MCF 10A (cell line): ENCODE data around the gene CAPN9. TPM values are rescaled to one million over a fixed set of nuclear protein-coding genes. Genes with fewer than 3 reads are reported as not detected.

Experiments
- BruUV-seq: library from RNA; stranded (reverse); fragments of 400-500 nt; replicated peaks from 2 replicates; lab custom pipeline; 2021; lab: Mats Ljungman, UMichigan
- CTCF ChIA-PET: fragments of 300-600 bp; sonication (Branson Sonifier 250); formaldehyde crosslinking; extraction: SDS; loops from one replicate; lab custom pipeline; 2021; ENCODE audit warnings: antibody characterized with exemption, inconsistent platforms; lab: Yijun Ruan, JAX
- POLR2A ChIA-PET: fragments of 300-600, 350-650 bp; sonication (Branson Sonifier 250); formaldehyde crosslinking; extraction: SDS; loops from one replicate; lab custom pipeline; 2020; ENCODE audit warnings: antibody characterized with exemption, inconsistent platforms; lab: Yijun Ruan, JAX
- DNase-seq: peaks from one replicate; pipeline ENCODE4 v3.0.0-alpha.2; 2018; ENCODE audit not compliant: unreplicated experiment
- H3K27ac Mint-ChIP-seq: one replicate; pipeline ENCODE4 v1.8.0; 2022; ENCODE audit warnings: mild to moderate bottlenecking, low read depth, mixed read lengths; ENCODE audit not compliant: unreplicated experiment
- H3K27me3 Mint-ChIP-seq: one replicate; pipeline ENCODE4 v1.8.0; 2022; ENCODE audit warnings: mixed read lengths; ENCODE audit not compliant: insufficient read depth, unreplicated experiment
- H3K36me3 Mint-ChIP-seq: one replicate; pipeline ENCODE4 v1.8.0; 2022; ENCODE audit warnings: mild to moderate bottlenecking, moderate library complexity, mixed read lengths; ENCODE audit not compliant: insufficient read depth, unreplicated experiment
- H3K4me1 Mint-ChIP-seq: one replicate; pipeline ENCODE4 v1.8.0; 2022; ENCODE audit warnings: mixed read lengths; ENCODE audit not compliant: insufficient read depth, unreplicated experiment
- H3K4me3 Mint-ChIP-seq: one replicate; pipeline ENCODE4 v1.8.0; 2022; ENCODE audit warnings: mild to moderate bottlenecking, moderate library complexity, mixed read lengths; ENCODE audit not compliant: unreplicated experiment
- H3K9me3 Mint-ChIP-seq: one replicate; pipeline ENCODE4 v1.8.0; 2022; ENCODE audit warnings: mixed read lengths; ENCODE audit not compliant: unreplicated experiment
- CTCF ChIP-seq: fragments of 200-600 bp; IDR thresholded peaks from one replicate; pipeline ENCODE4 v1.8.0; 2022; ENCODE audit warnings: antibody characterized with exemption, mild to moderate bottlenecking; ENCODE audit not compliant: unreplicated experiment
- intact Hi-C: fragments of 100-400 bp; cut with micrococcal nuclease; formaldehyde crosslinking; loops from 2 replicates; pipeline ENCODE4 v1.14.1; 2022
- total RNA-seq: library from RNA; stranded (reverse); gene quantifications from 2 replicates; pipeline ENCODE4 v1.2.3, GENCODE V29; 2022

Gene CAPN9
- total RNA-seq, 1 experiment from 2014 or later, result not detected

- H3K27ac Mint-ChIP-seq, result no peak overlapping the region
- H3K36me3 Mint-ChIP-seq, result no peaks in the 10 kb centered on the region
- ChIA-PET POLR2A (interaction anchor here (0.7 to 1.5 kb wide), 3 partner anchors 10 to 52 kb away, joined by 3 to 4 read pairs (median 3); no protein-coding TSS in a partner anchor), CTCF (interaction anchor here (0.6 to 1.5 kb wide), 7 partner anchors 9 to 258 kb away, joined by 3 to 8 read pairs (median 3); no protein-coding TSS in a partner anchor)
- H3K9me3 Mint-ChIP-seq, result no peaks in the 10 kb centered on the region
- no peak for TF ChIP-seq CTCF
- H3K4me3 Mint-ChIP-seq, result no peak overlapping the region
- H3K4me1 Mint-ChIP-seq, result peaks cover 24% of the 10 kb centered on the region
- BruUV-seq, result no TSS peak
- intact Hi-C loops, result no loop called here
- peaks cover 8% of the 10 kb centered on the region for H3K27me3 Mint-ChIP-seq
- DNase-seq, result no peak
These were observed 79.1 kb downstream of the CAPN9 start for GRCh38 chr1:230826166-230826875.

GRCh38 chr1:230827081-230827681, 80.0 kb downstream of the CAPN9 start:
- H3K4me1 Mint-ChIP-seq, result peaks cover 24% of the 10 kb centered on the region
- intact Hi-C loops, result no loop called here
- ChIA-PET POLR2A (interaction anchor here (1.5 to 1.9 kb wide), 2 partner anchors 9 to 11 kb away, joined by 4 to 5 read pairs; no protein-coding TSS in a partner anchor), CTCF (interaction anchor here (0.6 to 1.5 kb wide), 3 partner anchors 9 to 259 kb away, joined by 3 read pairs; no protein-coding TSS in a partner anchor)
- no TSS peak for BruUV-seq
- no peak overlapping the region for H3K27ac Mint-ChIP-seq
- no peaks in the 10 kb centered on the region for H3K36me3 Mint-ChIP-seq
- no peak overlapping the region for H3K4me3 Mint-ChIP-seq
- DNase-seq, result no peak
- H3K27me3 Mint-ChIP-seq, result no peaks in the 10 kb centered on the region
- no peaks in the 10 kb centered on the region for H3K9me3 Mint-ChIP-seq
- TF ChIP-seq CTCF, result no peak

GRCh38 chr1:230827801-230828200, 80.6 kb downstream of the CAPN9 start:
- intact Hi-C loops, result no loop called here
- Mint-ChIP-seq H3K36me3 (no peaks in the 10 kb centered on the region), H3K27me3 (no peaks in the 10 kb centered on the region), H3K4me1 (peaks cover 24% of the 10 kb centered on the region), H3K4me3 (no peak overlapping the region), H3K9me3 (no peaks in the 10 kb centered on the region), H3K27ac (no peak overlapping the region)
- ChIA-PET POLR2A (interaction anchor here (1.5 to 4.6 kb wide), 3 partner anchors 8 to 40 kb away, joined by 4 to 13 read pairs (median 5); partner anchors contain the start of gene C1orf198), CTCF (interaction anchor here (1.3 kb wide), 1 partner anchor 531 kb away, joined by 3 read pairs; no protein-coding TSS in a partner anchor)
- no TSS peak for BruUV-seq
- DNase-seq, result no peak
- no peak for TF ChIP-seq CTCF

- Mint-ChIP-seq H3K36me3 (no peaks in the 10 kb centered on the region), H3K9me3 (no peaks in the 10 kb centered on the region), H3K27ac (no peak overlapping the region), H3K4me3 (no peak overlapping the region), H3K4me1 (peaks cover 24% of the 10 kb centered on the region), H3K27me3 (no peaks in the 10 kb centered on the region)
- no peak for TF ChIP-seq CTCF
- intact Hi-C loops, result no loop called here
- POLR2A ChIA-PET, result interaction anchor here (0.7 to 4.6 kb wide), 3 partner anchors 9 to 39 kb away, joined by 3 to 13 read pairs (median 5); partner anchors contain the start of gene C1orf198
- no peak for DNase-seq
- no TSS peak for BruUV-seq
- CTCF ChIA-PET, result interaction anchor here (0.6 to 1.3 kb wide), 6 partner anchors 9 to 1194 kb away, joined by 3 to 6 read pairs (median 3); no protein-coding TSS in a partner anchor
These were observed 81.2 kb downstream of the CAPN9 start for GRCh38 chr1:230828421-230828820.
